WTC11 (cell line): ENCODE results near the gene TCEANC. TPM values are rescaled to one million over a fixed set of nuclear protein-coding genes. Genes with fewer than 3 reads are reported as not detected.

Experiments used
- ATAC-seq: fragments of 200-7000 bp; cut with Tn5 transposase; 2 replicates; pipeline ENCODE4 v1.10.0; 2021; ENCODE audit warnings: mild to moderate bottlenecking, moderate library complexity
- Bru-seq: library from RNA; stranded (reverse); fragments of 400-500 nt; gene quantifications from one replicate; lab custom pipeline; 2021; lab: Mats Ljungman, UMichigan
- CTCF ChIA-PET: fragments of 300-600 bp; sonication (Branson Sonifier 250); formaldehyde crosslinking; loops from one replicate; lab custom pipeline; 2021; ENCODE audit warnings: antibody characterized with exemption; lab: Charles Lee
- POLR2A ChIA-PET: fragments of 350-600 bp; sonication (Branson Sonifier 250); formaldehyde crosslinking; loops from one replicate; lab custom pipeline; 2021; ENCODE audit warnings: antibody characterized with exemption; lab: Charles Lee
- DNase-seq: peaks from one replicate; pipeline ENCODE4 v3.0.0; 2021; ENCODE audit warnings: low spot score
- H3K27ac Mint-ChIP-seq: 2 replicates; pipeline ENCODE4 v1.8.0; 2021; ENCODE audit warnings: mixed read lengths
- H3K27me3 Mint-ChIP-seq: 2 replicates; pipeline ENCODE4 v1.8.0; 2021; ENCODE audit warnings: low read depth, mild to moderate bottlenecking, moderate library complexity, mixed read lengths
- H3K36me3 Mint-ChIP-seq: 2 replicates; pipeline ENCODE4 v1.8.0; 2021; ENCODE audit warnings: mixed read lengths
- H3K4me1 Mint-ChIP-seq: 2 replicates; pipeline ENCODE4 v1.8.0; 2022; ENCODE audit warnings: mixed read lengths
- H3K4me3 Mint-ChIP-seq: 2 replicates; pipeline ENCODE4 v1.8.0; 2021; ENCODE audit warnings: mild to moderate bottlenecking, moderate library complexity, mixed read lengths
- H3K9me3 Mint-ChIP-seq: 2 replicates; pipeline ENCODE4 v1.8.0; 2021; ENCODE audit warnings: mixed read lengths
- AFF4 ChIP-seq: sonication (generic); formaldehyde crosslinking; IDR thresholded peaks from 2 replicates; pipeline ENCODE4 v1.8.1; 2023; ENCODE audit warnings: mild to moderate bottlenecking, missing genetic modification reagents, borderline replicate concordance
- CBFB ChIP-seq: sonication (generic); formaldehyde crosslinking; IDR thresholded peaks from 2 replicates; pipeline ENCODE4 v1.8.1; 2022; ENCODE audit warnings: mild to moderate bottlenecking, low read depth, missing genetic modification reagents
- CDX4 ChIP-seq: fragments of 250-450 bp; sonication (Bioruptor Pico); IDR thresholded peaks from 2 replicates; pipeline ENCODE4 v1.9.0; 2021; ENCODE audit warnings: moderate library complexity, mild to moderate bottlenecking, inconsistent platforms, borderline replicate concordance
- CREM ChIP-seq: sonication (generic); formaldehyde crosslinking; IDR thresholded peaks from 2 replicates; pipeline ENCODE4 v1.8.1; 2022; ENCODE audit warnings: mild to moderate bottlenecking, missing genetic modification reagents, moderate library complexity
- ELF4 ChIP-seq: sonication (generic); formaldehyde crosslinking; IDR thresholded peaks from 2 replicates; pipeline ENCODE4 v1.8.1; 2022; ENCODE audit warnings: low read depth, mild to moderate bottlenecking, moderate library complexity, missing genetic modification reagents
- ETV6 ChIP-seq: sonication (generic); formaldehyde crosslinking; IDR thresholded peaks from 2 replicates; pipeline ENCODE4 v1.8.1; 2022; ENCODE audit warnings: mild to moderate bottlenecking, missing genetic modification reagents
- FOXK1 ChIP-seq: sonication (generic); formaldehyde crosslinking; IDR thresholded peaks from 2 replicates; pipeline ENCODE4 v1.8.0; 2022; ENCODE audit warnings: mild to moderate bottlenecking, moderate library complexity, missing genetic modification reagents
- FOXP1 ChIP-seq: sonication (generic); formaldehyde crosslinking; IDR thresholded peaks from 2 replicates; pipeline ENCODE4 v1.8.0; 2022; ENCODE audit warnings: missing genetic modification reagents, mild to moderate bottlenecking, moderate library complexity, borderline replicate concordance
- GABPB1 ChIP-seq: sonication (generic); formaldehyde crosslinking; IDR thresholded peaks from 2 replicates; pipeline ENCODE4 v1.8.1; 2023; ENCODE audit warnings: mild to moderate bottlenecking, missing genetic modification reagents
- GTF2I ChIP-seq: fragments of 250-450 bp; sonication (Bioruptor Pico); conservative IDR thresholded peaks from 2 replicates; pipeline ENCODE4 v1.4.0; 2021; ENCODE audit warnings: mild to moderate bottlenecking
- KAT7 ChIP-seq: sonication (generic); formaldehyde crosslinking; IDR thresholded peaks from 2 replicates; pipeline ENCODE4 v1.8.1; 2023; ENCODE audit warnings: missing genetic modification reagents, mild to moderate bottlenecking, borderline replicate concordance
- MAX ChIP-seq: sonication (generic); formaldehyde crosslinking; IDR thresholded peaks from 2 replicates; pipeline ENCODE4 v1.8.0; 2022; ENCODE audit warnings: mild to moderate bottlenecking, missing genetic modification reagents
- NFE2L1 ChIP-seq: sonication (generic); formaldehyde crosslinking; IDR thresholded peaks from 2 replicates; pipeline ENCODE4 v1.8.1; 2023; ENCODE audit warnings: missing genetic modification reagents
- NFYB ChIP-seq: sonication (generic); formaldehyde crosslinking; conservative IDR thresholded peaks from 2 replicates; pipeline ENCODE4 v1.8.0; 2022; ENCODE audit warnings: low read depth, missing genetic modification reagents
- PRDM15 ChIP-seq: sonication (generic); formaldehyde crosslinking; IDR thresholded peaks from 2 replicates; pipeline ENCODE4 v1.8.0; 2022; ENCODE audit warnings: missing genetic modification reagents
- RORB ChIP-seq: fragments of 250-450 bp; sonication (Bioruptor Pico); IDR thresholded peaks from 2 replicates; pipeline ENCODE4 v1.9.0; 2021; ENCODE audit warnings: mild to moderate bottlenecking
- SP1 ChIP-seq: sonication (generic); formaldehyde crosslinking; conservative IDR thresholded peaks from 2 replicates; pipeline ENCODE4 v1.8.1; 2022; ENCODE audit warnings: missing genetic modification reagents
- STAT6 ChIP-seq: sonication (generic); formaldehyde crosslinking; conservative IDR thresholded peaks from 2 replicates; pipeline ENCODE4 v1.8.1; 2023; ENCODE audit warnings: mild to moderate bottlenecking, low read depth, missing genetic modification reagents, moderate library complexity
- USF1 ChIP-seq: sonication (generic); formaldehyde crosslinking; IDR thresholded peaks from 2 replicates; pipeline ENCODE4 v1.8.0; 2022; ENCODE audit warnings: mild to moderate bottlenecking, missing genetic modification reagents
- USF2 ChIP-seq: sonication (generic); formaldehyde crosslinking; IDR thresholded peaks from 2 replicates; pipeline ENCODE4 v1.8.1; 2023; ENCODE audit warnings: mild to moderate bottlenecking, missing genetic modification reagents, moderate library complexity
- long read RNA-seq, 3 experiments: library from RNA in 1 of 3; library from capped mRNA in 1 of 3; library from polyadenylated mRNA in 1 of 3; unstranded in 2 of 3; stranded (forward) in 1 of 3; transcript quantifications; one replicate each; pipeline ENCODE4 v2.0.0, GENCODE V29; 2021
- total RNA-seq: library from RNA; stranded (reverse); gene quantifications from 3 replicates; pipeline ENCODE4 v1.2.3, GENCODE V29; 2021

The TCEANC gene
- total RNA-seq (2.0 to 3.1 TPM (median 2.6 TPM) in 3 replicates), Bru-seq, nascent RNA (percentile 58 among the genes with signal in this experiment)
- long read RNA-seq, experiment 1, partial matches to known transcripts: 0 of 15 reads
- long read RNA-seq, experiment 1, other reads (novel, unspliced or antisense): 15 of 15 reads
- long read RNA-seq, experiment 2, partial matches to known transcripts: 1 of 3 reads
- long read RNA-seq, experiment 2, other reads (novel, unspliced or antisense): 2 of 3 reads
- long read RNA-seq, experiment 3: 0 reads

- Mint-ChIP-seq H3K27ac (peak within 1 kb of the TSS; percentile 57), H3K4me1 (no peaks in the 10 kb centered on the region), H3K36me3 (no peaks in the 10 kb centered on the region), H3K27me3 (no peaks in the 10 kb centered on the region), H3K4me3 (peak within 1 kb of the TSS; percentile 77), H3K9me3 (no peaks in the 10 kb centered on the region)
- POLR2A ChIA-PET: interaction anchor here (0.6 kb wide), 1 partner anchor 61 kb away, joined by 6 read pairs; no protein-coding TSS in a partner anchor
- DNase-seq: peak; percentile 84
- peak; percentile 94 for ATAC-seq
- CTCF ChIA-PET: interaction anchor here (0.6 to 0.9 kb wide), 2 partner anchors 39 to 706 kb away, joined by 3 read pairs; no protein-coding TSS in a partner anchor
- TF ChIP-seq CREM (CRISPR knock-in tag): 0 out of 2 replicates have a peak, but pooled peaks have one; percentile 21
- no peak for TF ChIP-seq KAT7 (CRISPR knock-in tag)
- TF ChIP-seq ETV6 (CRISPR knock-in tag): no peak; the same call in 1 of the 2 replicates
- TF ChIP-seq USF1 (CRISPR knock-in tag): peak; percentile 95
- peak; percentile 82 for TF ChIP-seq NFYB (CRISPR knock-in tag)
- TF ChIP-seq MAX (CRISPR knock-in tag): peak; percentile 69; the same call in 1 of the 2 replicates
- peak; percentile 61; the same call in 1 of the 2 replicates for TF ChIP-seq FOXP1
- peak; percentile 73 for TF ChIP-seq NFE2L1 (CRISPR knock-in tag)
- TF ChIP-seq SP1 (CRISPR knock-in tag): peak; percentile 44; the same call in 1 of the 2 replicates
- TF ChIP-seq ELF4 (CRISPR knock-in tag): no peak
- peak; percentile 64 for TF ChIP-seq FOXK1 (CRISPR knock-in tag)
- no peak for TF ChIP-seq PRDM15 (CRISPR knock-in tag)
- TF ChIP-seq USF2: peak; percentile 95
These were observed at the start of gene TCEANC for GRCh38 chrX:13652850-13653693. Gene TCEANC (plus strand): TSS chrX:13653141. CDS start chrX:13662509, 9,368 bp downstream.

GRCh38 chrX:13605611-13606010, 47.3 kb upstream of the TCEANC start:
- POLR2A ChIA-PET: no interaction called here
- H3K27me3 Mint-ChIP-seq: no peaks in the 10 kb centered on the region
- H3K27ac Mint-ChIP-seq: no peak overlapping the region
- DNase-seq: no peak
- H3K36me3 Mint-ChIP-seq: no peaks in the 10 kb centered on the region
- ATAC-seq: no peak
- H3K9me3 Mint-ChIP-seq: no peaks in the 10 kb centered on the region
- TF ChIP-seq GABPB1 (CRISPR knock-in tag): no peak
- TF ChIP-seq CBFB (CRISPR knock-in tag): no peak
- no peak for TF ChIP-seq GTF2I (CRISPR knock-in tag)
- TF ChIP-seq STAT6 (CRISPR knock-in tag): no peak
- TF ChIP-seq AFF4: no peak
- no peak for TF ChIP-seq CDX4 (CRISPR knock-in tag)
- no peak for TF ChIP-seq RORB (CRISPR knock-in tag)
- peaks cover 11% of the 10 kb centered on the region for H3K4me1 Mint-ChIP-seq
- CTCF ChIA-PET: no interaction called here
- H3K4me3 Mint-ChIP-seq: no peak overlapping the region
